ACC112 (cell line): ENCODE measurements around the gene HOXC6.
"Not testable (repeated sequence)": the region's sequence is repeated elsewhere in the genome, so short reads cannot be mapped to it uniquely, and the experiment has no call there.

Experiments used
- H2AFZ ChIP-seq: fragments of 200-600 bp; sonication (generic); one replicate; pipeline ENCODE4 v1.6.0; 2017; ENCODE audit warnings: antibody characterized with exemption, low read length; ENCODE audit not compliant: unreplicated experiment
- H3K27ac ChIP-seq: fragments of 200-600 bp; sonication (generic); 2 replicates; pipeline ENCODE4 v1.5.1; 2014; ENCODE audit warnings: low read depth, mild to moderate bottlenecking, antibody characterized with exemption, low read length, moderate library complexity
- H3K27me3 ChIP-seq: fragments of 200-600 bp; sonication (generic); 2 replicates; pipeline ENCODE4 v1.6.1; 2014; ENCODE audit warnings: mild to moderate bottlenecking, antibody characterized with exemption, low read length, moderate library complexity, mixed read lengths; ENCODE audit not compliant: insufficient read depth
- H3K36me3 ChIP-seq: fragments of 200-600 bp; sonication (generic); 2 replicates; pipeline ENCODE4 v1.6.1; 2016; ENCODE audit warnings: mild to moderate bottlenecking, antibody characterized with exemption, low read length, moderate library complexity, mixed read lengths; ENCODE audit not compliant: insufficient read depth
- H3K4me1 ChIP-seq: fragments of 200-600 bp; sonication (generic); one replicate; pipeline ENCODE4 v1.6.1; 2016; ENCODE audit warnings: low read length, mixed read lengths; ENCODE audit not compliant: insufficient read depth, unreplicated experiment, control insufficient read depth
- H3K4me3 ChIP-seq: fragments of 200-600 bp; sonication (generic); 2 replicates; pipeline ENCODE4 v1.5.1; 2014; ENCODE audit warnings: mild to moderate bottlenecking, low read depth, low read length
- H3K79me2 ChIP-seq: fragments of 200-600 bp; sonication (generic); one replicate; pipeline ENCODE4 v1.6.0; 2016; ENCODE audit warnings: low read length; ENCODE audit not compliant: control insufficient read depth, unreplicated experiment, insufficient read depth

The HOXC6 gene

GRCh38 chr12:54040648-54041047, 12.4 kb downstream of the HOXC6 start:
- Histone ChIP-seq H3K4me3 (no peak overlapping the region), H3K4me1 (peaks cover 6% of the 10 kb centered on the region), H3K36me3 (no peaks in the 10 kb centered on the region), H2AFZ (no peak overlapping the region), H3K27ac (no peak overlapping the region), H3K79me2 (no peaks in the 10 kb centered on the region), H3K27me3 (no peaks in the 10 kb centered on the region)

- Histone ChIP-seq H3K79me2 (no peaks in the 10 kb centered on the region), H3K27ac (no peak overlapping the region), H3K36me3 (no peaks in the 10 kb centered on the region), H3K27me3 (no peaks in the 10 kb centered on the region), H3K4me1 (peaks cover 6% of the 10 kb centered on the region), H3K4me3 (no peak overlapping the region), H2AFZ (no peak overlapping the region)
These were observed 13.0 kb downstream of the HOXC6 start for GRCh38 chr12:54041097-54041690.

GRCh38 chr12:54042033-54042432, 13.8 kb downstream of the HOXC6 start:
- H3K79me2 ChIP-seq, H2AFZ ChIP-seq, H3K4me1 ChIP-seq, H3K27me3 ChIP-seq, H3K4me3 ChIP-seq, H3K36me3 ChIP-seq, H3K27ac ChIP-seq: not testable (repeated sequence)

- H3K4me1 ChIP-seq, result peaks cover 6% of the 10 kb centered on the region
- no peaks in the 10 kb centered on the region for H3K27me3 ChIP-seq
- H3K27ac ChIP-seq, result no peak overlapping the region
- no peak overlapping the region for H2AFZ ChIP-seq
- no peak overlapping the region for H3K4me3 ChIP-seq
- no peaks in the 10 kb centered on the region for H3K36me3 ChIP-seq
- no peaks in the 10 kb centered on the region for H3K79me2 ChIP-seq
These were observed 15.0 kb downstream of the HOXC6 start for GRCh38 chr12:54042970-54043853.

- no peaks in the 10 kb centered on the region for H3K36me3 ChIP-seq
- no peaks in the 10 kb centered on the region for H3K79me2 ChIP-seq
- no peak overlapping the region for H2AFZ ChIP-seq
- H3K4me3 ChIP-seq, result no peak overlapping the region
- no peaks in the 10 kb centered on the region for H3K27me3 ChIP-seq
- H3K27ac ChIP-seq, result no peak overlapping the region
- peaks cover 4% of the 10 kb centered on the region for H3K4me1 ChIP-seq
These were observed 16.3 kb downstream of the HOXC6 start for GRCh38 chr12:54044425-54045103.

- H3K27me3 ChIP-seq, result no peaks in the 10 kb centered on the region
These were observed 17.2 kb downstream of the HOXC6 start for GRCh38 chr12:54045401-54045800.

GRCh38 chr12:54045868-54046521, 17.8 kb downstream of the HOXC6 start:
- no peaks in the 10 kb centered on the region for H3K4me1 ChIP-seq
- H3K36me3 ChIP-seq, result no peaks in the 10 kb centered on the region
- H3K27me3 ChIP-seq, result no peaks in the 10 kb centered on the region
- no peak overlapping the region for H3K27ac ChIP-seq
- H3K4me3 ChIP-seq, result no peak overlapping the region
- H2AFZ ChIP-seq, result no peak overlapping the region
- no peaks in the 10 kb centered on the region for H3K79me2 ChIP-seq

More at GRCh38 chr12:54045401-54045800, 17.2 kb downstream of the HOXC6 start:
- no peak overlapping the region for H3K27ac ChIP-seq
- H3K36me3 ChIP-seq, result no peaks in the 10 kb centered on the region
- no peak overlapping the region for H2AFZ ChIP-seq
- H3K4me1 ChIP-seq, result no peaks in the 10 kb centered on the region
- no peaks in the 10 kb centered on the region for H3K79me2 ChIP-seq
- no peak overlapping the region for H3K4me3 ChIP-seq

GRCh38 chr12:54046809-54047159, 18.5 kb downstream of the HOXC6 start:
- no peaks in the 10 kb centered on the region for H3K27me3 ChIP-seq
- no peaks in the 10 kb centered on the region for H3K4me1 ChIP-seq
- no peak overlapping the region for H3K4me3 ChIP-seq
- no peaks in the 10 kb centered on the region for H3K36me3 ChIP-seq
- no peaks in the 10 kb centered on the region for H3K79me2 ChIP-seq
- no peak overlapping the region for H3K27ac ChIP-seq
- no peak overlapping the region for H2AFZ ChIP-seq

GRCh38 chr12:54047160-54047963, 19.1 kb downstream of the HOXC6 start:
- Histone ChIP-seq H3K4me1 (peaks cover under 1% of the 10 kb centered on the region), H3K4me3 (no peak overlapping the region), H3K36me3 (no peaks in the 10 kb centered on the region), H2AFZ (no peak overlapping the region), H3K27me3 (no peaks in the 10 kb centered on the region), H3K79me2 (no peaks in the 10 kb centered on the region), H3K27ac (no peak overlapping the region)

GRCh38 chr12:54047964-54048303, 19.7 kb downstream of the HOXC6 start:
- Histone ChIP-seq H3K4me1 (peaks cover 6% of the 10 kb centered on the region), H3K79me2 (no peaks in the 10 kb centered on the region), H3K36me3 (no peaks in the 10 kb centered on the region), H3K4me3 (no peak overlapping the region), H2AFZ (no peak overlapping the region), H3K27ac (no peak overlapping the region), H3K27me3 (no peaks in the 10 kb centered on the region)
